ENCODE results near the gene MSI2.

The MSI2 gene

DNA sequence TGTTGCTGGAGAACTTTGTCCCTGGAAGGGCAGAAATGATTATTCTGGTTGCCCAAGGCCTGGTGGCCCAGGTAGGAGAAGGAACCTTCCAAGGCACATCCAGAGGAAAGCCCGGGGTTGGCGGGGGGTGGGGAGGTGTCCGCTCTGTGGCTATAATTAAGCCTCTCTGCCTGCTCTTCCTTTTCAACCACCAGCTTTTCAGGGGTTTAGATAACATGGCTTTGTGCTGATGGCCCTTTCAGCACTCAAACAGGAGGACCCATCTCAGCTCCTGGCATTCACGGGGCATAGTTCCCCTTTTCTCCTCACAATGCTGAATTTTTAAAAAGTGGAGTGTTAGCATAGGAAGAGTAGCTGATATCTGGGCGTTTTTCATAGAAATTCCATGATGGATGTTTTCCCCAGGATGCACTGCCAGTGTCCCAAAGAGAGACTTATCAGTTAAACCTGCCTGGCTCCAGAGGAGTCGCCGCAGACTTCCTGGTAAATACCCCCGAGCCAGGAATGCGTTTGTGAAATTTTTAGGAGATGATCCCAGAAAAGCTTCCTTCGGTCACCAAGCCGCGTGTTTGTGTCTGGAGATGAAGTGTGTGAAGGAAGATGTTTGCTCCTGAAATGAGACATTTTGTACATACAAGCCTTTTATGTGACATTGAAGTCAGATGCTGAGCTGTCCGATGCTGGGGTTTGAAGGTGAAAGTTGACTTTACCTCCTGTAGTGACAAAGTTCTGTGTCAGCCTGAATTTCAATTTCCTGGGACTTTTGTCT lies 188.5 kb downstream of the MSI2 start:
- DNase-seq = no peak

DNA sequence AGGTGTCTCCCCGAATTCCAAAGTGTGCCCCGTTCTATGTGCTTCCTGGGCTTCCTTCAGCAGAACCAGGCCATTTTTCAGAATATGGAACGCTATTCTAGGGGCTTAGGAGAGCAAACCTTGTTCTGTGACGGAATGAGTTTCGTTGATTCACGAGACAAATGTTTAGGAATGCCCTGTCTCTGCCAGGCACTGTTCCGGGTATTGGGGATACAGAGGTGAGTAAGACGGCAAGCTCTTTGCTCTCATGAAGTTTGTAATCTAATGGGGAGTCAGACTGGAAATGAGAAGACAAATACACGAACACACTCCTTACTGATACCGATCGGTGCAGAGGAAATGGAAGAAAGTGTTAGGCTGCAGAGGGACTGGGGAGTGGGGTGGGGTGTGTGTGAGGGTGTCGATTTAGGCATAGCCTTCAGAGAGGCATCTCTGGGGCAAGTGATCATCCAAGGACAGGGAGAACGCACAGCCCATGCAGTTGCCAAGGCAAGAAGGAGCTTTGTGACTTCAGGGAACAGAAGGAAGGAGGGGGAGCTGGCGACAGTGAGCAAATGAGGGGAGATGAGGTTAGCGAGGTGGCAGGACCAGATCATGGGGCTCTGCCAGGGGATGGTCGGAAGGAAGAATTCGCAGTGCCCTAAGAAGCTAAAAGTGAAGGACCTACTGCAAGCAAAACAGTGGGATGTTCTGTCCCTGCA lies 189.6 kb downstream of the MSI2 start:
- no peak for DNase-seq

- no peak for DNase-seq
Measured at GRCh38 chr17:57447357-57447989, 191.2 kb downstream of the MSI2 start.

DNA sequence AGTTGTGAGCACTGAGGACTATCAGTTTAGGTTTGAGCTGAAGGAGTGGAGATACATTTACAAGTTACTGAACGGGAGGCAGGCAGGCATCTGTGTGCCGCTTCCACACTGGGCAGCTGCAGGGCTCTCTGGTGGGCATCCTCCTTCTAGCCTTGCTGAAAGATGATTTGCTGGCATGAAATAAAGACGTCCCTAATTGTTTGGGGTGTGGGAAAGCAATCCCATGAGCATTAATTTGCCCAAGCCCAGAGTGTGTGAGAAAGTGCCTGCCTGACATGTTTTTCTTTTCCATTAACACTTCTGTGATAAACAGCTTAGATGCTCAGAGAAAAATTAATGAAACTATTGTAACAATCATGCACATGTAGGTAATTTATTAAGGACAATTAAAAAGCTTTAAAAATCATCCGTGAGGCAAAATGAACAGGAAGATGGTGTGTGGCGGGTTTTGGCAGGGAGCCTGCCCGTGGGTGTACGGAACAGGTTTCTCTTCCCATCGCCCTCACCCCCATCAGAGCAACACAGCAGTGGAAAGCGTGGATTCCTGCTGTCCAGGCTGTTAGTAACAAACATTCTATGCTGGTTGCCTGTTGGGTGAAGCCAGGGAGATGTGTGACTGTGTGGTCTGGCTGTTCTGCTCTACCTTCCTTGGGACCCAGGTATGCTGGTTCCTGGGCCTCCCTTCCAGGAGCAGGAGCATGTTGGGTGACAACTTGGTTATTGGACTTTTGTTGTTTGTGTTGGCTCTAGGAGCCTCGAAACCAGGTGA lies 191.9 kb downstream of the MSI2 start:
- DNase-seq = no peak

DNA sequence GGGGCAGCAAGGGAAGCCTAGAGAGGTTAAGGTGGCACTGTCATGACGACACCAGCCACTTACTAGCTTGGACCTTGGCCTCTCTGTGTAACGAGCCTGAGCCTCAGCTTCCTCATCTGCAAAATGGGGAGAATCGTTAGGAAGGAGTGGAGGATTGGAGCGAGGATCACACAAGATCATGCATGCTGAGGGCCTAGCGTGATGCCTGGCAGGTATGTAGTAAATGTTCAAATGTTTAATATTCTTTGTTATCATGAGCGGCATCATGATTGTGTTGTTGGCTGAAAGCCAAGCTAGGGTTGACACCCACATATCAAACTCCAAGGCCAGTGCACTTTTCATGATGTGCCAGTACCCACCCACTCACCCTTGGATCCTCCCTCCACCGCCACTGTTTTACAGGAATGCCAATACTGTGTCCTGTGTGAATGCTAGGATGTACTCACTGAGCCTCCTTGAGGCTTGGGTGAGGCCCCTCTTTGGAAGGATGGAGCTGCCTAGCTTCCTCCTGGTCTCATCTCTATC lies 192.5 kb downstream of the MSI2 start:
- DNase-seq = no peak

DNA sequence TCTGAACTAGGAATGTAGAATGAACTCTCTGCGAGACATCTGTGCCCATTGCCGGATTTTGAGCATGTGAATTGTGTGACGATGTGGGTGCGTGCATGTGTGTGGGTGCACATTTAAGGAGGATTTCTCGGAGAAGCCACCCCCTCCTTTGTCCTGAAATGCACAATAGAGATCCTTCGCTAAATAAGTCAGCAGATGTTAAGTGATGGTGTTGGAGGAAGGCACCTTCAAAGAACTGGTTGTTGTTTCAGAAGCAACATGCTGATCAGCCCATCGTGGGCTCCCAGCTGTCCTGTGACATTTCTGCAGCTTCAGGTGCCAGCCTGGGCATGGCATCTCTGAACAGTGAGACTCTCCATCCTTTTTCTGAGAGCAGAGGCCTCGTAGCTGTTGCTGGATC lies 194.9 kb downstream of the MSI2 start:
- no peak for DNase-seq

- DNase-seq = no peak
Measured at GRCh38 chr17:57451643-57452042, 195.3 kb downstream of the MSI2 start.

DNA sequence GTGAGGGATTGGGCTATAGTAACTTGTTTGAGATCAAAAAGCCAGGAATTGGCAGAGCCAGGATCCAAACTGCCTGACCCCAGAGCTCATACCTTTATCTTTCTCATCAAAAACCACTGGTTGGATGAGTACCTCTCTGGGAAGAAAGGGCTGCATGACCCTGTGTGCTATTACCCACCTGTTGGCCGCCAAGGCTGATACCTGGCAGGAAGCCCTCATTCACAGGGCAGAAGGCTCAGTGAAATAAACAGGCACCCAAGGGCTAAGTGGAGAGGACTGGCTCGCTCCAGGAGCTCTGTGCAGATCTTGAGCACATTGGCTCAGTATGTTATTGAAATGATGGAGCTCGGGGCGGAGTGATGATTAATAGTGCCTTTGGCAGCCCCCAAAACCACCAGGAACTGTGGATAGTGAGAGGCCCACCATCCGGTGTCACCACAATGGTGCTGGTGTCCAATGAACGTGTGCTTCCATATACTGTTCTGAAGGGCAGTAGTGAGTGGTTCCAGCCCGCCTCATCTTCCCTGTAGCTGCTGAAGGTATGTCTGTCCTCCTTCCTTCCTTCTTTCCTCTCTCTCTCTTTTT lies 197.6 kb downstream of the MSI2 start:
- no peak for DNase-seq

DNA sequence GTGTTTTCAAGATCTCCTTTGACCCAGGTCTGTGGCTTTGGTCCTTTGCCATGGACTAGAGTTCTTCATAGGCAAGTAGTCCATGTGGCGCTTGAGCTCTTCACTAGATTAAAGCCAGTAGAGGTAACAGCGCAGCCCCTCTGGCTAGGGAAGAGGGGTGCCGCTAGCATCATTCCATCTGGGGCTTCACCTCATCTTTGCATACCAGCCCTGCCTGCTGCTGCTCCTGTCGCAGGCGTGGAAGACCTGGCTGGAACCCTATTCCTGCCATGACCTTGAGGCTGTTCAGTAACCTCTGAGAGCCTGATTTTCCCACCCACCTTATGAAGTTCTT lies 198.4 kb downstream of the MSI2 start:
- no peak for DNase-seq

DNA sequence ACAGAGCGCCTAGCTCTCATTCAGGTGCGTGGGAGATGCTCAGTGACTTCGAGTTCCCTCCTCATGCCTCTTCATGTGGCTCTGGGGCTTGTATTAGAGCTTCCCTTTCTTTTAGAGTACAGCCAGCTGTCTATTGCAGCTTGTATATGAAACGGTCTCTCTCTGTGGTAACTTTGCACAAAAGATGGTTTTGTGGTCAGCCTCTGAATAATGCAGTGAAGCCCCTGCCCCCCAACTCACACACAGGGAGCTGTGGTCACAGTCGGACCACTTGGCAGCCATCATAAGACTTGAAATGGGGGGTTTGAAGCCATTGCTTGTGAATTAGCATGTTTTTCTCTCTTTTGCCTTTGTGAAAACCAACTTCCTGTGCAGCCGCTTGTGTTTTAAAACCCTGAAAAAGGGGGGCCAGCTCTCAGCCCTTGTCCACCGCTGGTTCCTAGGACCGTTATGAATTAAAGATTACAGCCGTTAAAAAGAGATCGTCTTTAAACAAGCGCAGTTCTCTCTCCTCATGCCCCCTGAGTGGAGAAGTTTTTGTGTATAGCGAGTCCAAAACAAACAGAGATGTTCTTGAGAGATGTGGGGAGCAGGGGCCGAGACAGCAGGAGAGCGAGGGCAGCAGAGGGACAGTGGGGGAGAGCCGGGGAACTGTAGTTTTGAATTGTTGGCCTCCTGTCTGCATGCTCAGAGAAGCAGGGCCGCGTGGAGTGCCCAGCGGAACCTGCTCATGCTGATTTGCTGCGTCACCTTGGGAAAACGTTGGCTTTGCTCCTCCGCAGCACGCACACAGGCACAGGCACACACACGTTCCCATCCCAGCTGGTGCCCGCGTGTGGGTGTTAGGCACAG lies 199.0 kb downstream of the MSI2 start:
- DNase-seq = no peak

DNA sequence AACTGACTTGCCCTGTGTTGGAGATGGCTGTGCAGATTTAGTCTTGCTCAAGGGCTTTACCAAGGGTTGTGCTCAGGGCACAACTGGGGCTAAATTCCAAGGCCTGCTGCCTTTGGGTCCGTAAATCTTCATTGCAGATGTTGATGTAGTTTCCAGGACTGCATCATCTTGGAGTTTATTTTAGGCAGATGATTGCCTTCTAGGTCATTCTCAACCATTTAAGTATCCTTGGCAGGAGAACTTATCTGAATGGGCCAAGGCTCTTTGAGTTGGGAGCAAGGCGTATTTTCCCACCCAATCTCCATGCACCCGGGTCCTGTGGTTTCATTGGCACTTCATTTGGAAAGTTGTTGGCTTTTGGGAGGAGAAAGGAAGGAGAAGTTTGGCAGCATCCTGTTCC lies 200.3 kb downstream of the MSI2 start:
- DNase-seq = no peak

DNA sequence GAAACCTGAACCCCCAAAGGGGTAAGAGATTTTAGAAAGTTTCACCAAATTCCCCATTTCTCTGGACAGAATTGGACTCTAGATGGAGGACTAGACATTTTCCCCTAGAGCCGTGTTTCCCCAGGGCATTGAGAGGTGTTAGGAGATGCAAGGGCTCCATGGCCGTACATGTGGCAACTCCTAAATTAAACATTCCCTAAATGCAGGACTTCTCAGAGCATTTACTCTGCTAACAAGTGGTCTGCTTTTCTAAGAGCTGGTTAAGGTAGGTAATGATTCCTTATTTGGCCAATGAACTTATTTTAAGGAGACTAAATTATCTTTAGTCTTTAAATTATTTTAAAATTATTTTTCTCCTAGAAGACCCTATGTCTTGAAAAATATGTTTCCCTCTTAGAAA lies 200.9 kb downstream of the MSI2 start:
- no peak for DNase-seq

GRCh38 chr17:57458718-57459285 lies 202.5 kb downstream of the MSI2 start:
- DNase-seq = no peak

DNA sequence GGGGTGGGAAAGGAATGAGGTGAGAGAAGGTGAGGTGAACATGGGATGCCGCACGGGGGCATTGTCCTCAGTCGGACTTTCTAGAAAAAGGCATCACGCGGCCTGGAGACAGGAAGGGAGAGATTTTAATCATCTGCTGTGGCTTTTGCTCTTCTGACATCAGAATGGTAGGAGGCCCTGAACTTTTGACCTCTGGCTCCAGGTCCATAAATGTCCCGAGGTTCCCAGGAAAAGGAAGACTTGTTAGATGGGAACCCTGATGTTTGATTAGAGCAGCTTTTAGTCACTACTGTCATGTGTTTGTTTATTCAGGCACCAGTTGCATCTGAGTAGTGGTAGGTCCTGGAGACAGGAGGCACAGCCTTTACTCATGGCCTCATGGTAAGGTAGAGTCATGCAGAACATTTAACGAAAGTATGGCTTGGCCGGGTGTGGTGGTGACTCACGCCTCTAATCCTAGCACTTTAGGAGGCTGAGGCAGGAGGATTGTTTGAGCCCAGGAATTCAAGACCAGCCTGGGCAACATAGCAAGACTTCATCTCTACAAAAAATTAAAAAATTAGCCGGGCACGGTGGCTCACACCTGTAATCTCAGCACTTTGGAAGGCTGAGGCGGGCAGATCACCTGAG lies 203.1 kb downstream of the MSI2 start:
- no peak for DNase-seq

DNA sequence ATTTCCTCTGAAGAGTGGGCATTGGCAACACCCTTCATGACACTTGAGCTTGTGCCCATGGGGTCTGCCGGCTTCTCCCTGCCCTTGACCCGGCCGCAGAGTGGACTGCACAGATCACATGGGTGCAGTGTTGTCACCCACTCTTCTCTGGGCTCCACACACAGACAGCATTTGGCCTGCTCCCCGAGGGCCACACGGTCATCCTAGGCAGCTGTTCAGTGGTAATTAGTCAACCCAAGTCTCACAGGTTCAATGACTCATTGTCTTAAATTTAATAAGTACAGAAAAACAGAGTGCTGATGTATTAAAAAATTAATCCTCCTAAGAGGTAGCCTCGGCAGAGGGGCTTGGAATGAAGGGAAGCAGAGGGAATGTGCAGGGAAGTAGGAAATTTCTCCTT lies 204.8 kb downstream of the MSI2 start:
- no peak for DNase-seq

DNA sequence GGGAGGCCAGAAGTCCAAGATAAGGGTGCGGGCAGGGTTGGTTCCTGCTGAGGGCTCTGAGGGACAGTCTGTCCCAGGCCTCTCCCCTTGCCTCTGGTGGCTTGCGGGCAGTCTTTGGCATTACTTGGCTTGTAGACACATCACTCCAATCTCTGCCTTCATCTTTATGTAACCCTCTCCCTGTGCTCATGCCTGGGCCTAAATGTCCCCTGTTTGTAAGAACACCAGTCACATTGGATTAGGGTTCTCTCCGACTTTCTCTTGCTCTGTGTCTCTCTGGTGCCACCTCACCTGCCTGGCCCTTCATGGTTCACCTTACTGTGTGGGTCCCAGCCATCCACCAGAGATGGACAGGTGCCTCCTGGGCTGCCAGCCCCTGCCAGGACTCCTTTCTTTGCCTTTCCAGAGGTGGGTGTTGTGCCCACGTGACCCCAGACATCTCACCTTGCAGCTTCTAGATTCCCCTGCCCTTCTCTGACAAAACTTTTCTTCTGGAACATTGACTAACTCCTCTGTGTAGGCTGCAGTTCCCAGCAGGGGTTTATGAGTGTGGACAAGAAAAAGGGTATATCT lies 205.8 kb downstream of the MSI2 start:
- no peak for DNase-seq

GRCh38 chr17:57463103-57463885 lies 207.0 kb downstream of the MSI2 start:
- DNase-seq = no peak

- DNase-seq = no peak
Measured at GRCh38 chr17:57464191-57464864, 208.0 kb downstream of the MSI2 start.

- DNase-seq = no peak
Measured at GRCh38 chr17:57465610-57466009, 209.3 kb downstream of the MSI2 start.
